ENCODE measurements around the gene WDR62. TPM values are rescaled to one million over a fixed set of nuclear protein-coding genes. Genes with fewer than 3 reads are reported as not detected.

WDR62 gene
- total and polyA plus RNA-seq, 2 of the 8 experiments (the other 6 are each of a cell fraction or from before 2014, with no cell fraction given) = 28.2 to 39.5 TPM

GRCh38 chr19:36040495-36040894, 14.2 kb upstream of the WDR62 start:
- H3K36me3 ChIP-seq (ENCODE audit: control insufficient read depth in 2 of 4, insufficient read depth in 4 of 4, low read length in 3 of 4) = no peaks in the 10 kb centered on the region
- POLR2A ChIA-PET (ENCODE audit: partially characterized antibody) = interaction anchor here (1.0 to 1.1 kb wide), 2 partner anchors 11 to 35 kb away, joined by 3 read pairs; no protein-coding TSS in a partner anchor
- FAIRE-seq = no peak
- TF ChIP-seq BACH1 (IDR thresholded peaks at IDR 0.05; ENCODE audit: low read length) (no peak), TBP (IDR thresholded peaks at IDR 0.05; ENCODE audit: low read depth, low read length) (no peak), SP1 (IDR thresholded peaks at IDR 0.05; ENCODE audit: low read depth, low read length) (no peak), ATF2 (IDR thresholded peaks at IDR 0.05; ENCODE audit: low read length) (no peak), HDAC6 (IDR thresholded peaks at IDR 0.05; ENCODE audit: low read depth, low read length) (no peak), CEBPB (IDR thresholded peaks at IDR 0.05; ENCODE audit: low read depth, low read length) (no peak), RXRA (IDR thresholded peaks at IDR 0.05; ENCODE audit: insufficient read depth, low read depth, low read length) (no peak)
- TF ChIP-seq, protein P1, sequence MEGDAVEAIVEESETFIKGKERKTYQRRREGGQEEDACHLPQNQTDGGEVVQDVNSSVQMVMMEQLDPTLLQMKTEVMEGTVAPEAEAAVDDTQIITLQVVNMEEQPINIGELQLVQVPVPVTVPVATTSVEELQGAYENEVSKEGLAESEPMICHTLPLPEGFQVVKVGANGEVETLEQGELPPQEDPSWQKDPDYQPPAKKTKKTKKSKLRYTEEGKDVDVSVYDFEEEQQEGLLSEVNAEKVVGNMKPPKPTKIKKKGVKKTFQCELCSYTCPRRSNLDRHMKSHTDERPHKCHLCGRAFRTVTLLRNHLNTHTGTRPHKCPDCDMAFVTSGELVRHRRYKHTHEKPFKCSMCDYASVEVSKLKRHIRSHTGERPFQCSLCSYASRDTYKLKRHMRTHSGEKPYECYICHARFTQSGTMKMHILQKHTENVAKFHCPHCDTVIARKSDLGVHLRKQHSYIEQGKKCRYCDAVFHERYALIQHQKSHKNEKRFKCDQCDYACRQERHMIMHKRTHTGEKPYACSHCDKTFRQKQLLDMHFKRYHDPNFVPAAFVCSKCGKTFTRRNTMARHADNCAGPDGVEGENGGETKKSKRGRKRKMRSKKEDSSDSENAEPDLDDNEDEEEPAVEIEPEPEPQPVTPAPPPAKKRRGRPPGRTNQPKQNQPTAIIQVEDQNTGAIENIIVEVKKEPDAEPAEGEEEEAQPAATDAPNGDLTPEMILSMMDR (IDR thresholded peaks at IDR 0.05; ENCODE audit: control extremely low read depth in 1 of 3, insufficient read depth in 1 of 3, low read depth in 1 of 3, low read length in 3 of 3) = no peak
- TF ChIP-seq, protein P2, sequence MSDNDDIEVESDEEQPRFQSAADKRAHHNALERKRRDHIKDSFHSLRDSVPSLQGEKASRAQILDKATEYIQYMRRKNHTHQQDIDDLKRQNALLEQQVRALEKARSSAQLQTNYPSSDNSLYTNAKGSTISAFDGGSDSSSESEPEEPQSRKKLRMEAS (IDR thresholded peaks at IDR 0.05) = no peak

More at GRCh38 chr19:36040495-36040894, 14.2 kb upstream of the WDR62 start:
- CTCF ChIA-PET (ENCODE audit: partially characterized antibody) = interaction anchor here (0.8 to 1.2 kb wide), 2 partner anchors 13 to 14 kb away, joined by 3 read pairs; partner anchors contain the start of gene THAP8
- Histone ChIP-seq H3K27ac (ENCODE audit: low read depth, low read length) (no peak overlapping the region), H3K23ac (ENCODE audit: insufficient read length) (no peak overlapping the region), H3K4me3 (ENCODE audit: extremely low read depth in 1 of 4, insufficient read depth in 2 of 4, low read depth in 3 of 4, low read length in 4 of 4) (no peak overlapping the region), H3K23me2 (ENCODE audit: low read depth, low read length) (peaks cover 6% of the 10 kb centered on the region; the same call in 1 of the 2 replicates), H3K79me2 (ENCODE audit: control insufficient read depth in 1 of 2, insufficient read depth in 2 of 2, low read length in 2 of 2) (no peaks in the 10 kb centered on the region), H3K4me1 (replicated peaks in 1 of 4; ENCODE audit: control insufficient read depth in 3 of 4, insufficient read depth in 4 of 4, low read length in 3 of 4) (0 out of 7 replicates have a peak, but pooled peaks cover 0 to 4% (median 0%) of the 10 kb centered on the region in 4 experiments), H2AK5ac (ENCODE audit: low read depth, low read length) (no peak overlapping the region), H2BK5ac (ENCODE audit: low read depth, low read length) (no peak overlapping the region), H2BK120ac (replicated peaks; ENCODE audit: low read depth, low read length) (no peak overlapping the region), H3K79me1 (ENCODE audit: low read depth, low read length) (no peaks in the 10 kb centered on the region), H4K91ac (replicated peaks; ENCODE audit: insufficient read length, low read length) (no peak overlapping the region), H3K9me3 (ENCODE audit: insufficient read depth in 2 of 2, low read depth in 1 of 2, low read length in 1 of 2) (no peaks in the 10 kb centered on the region), H3K4ac (replicated peaks; ENCODE audit: insufficient read length, low read depth, low read length) (no peak overlapping the region), H2BK12ac (ENCODE audit: low read depth, low read length) (no peak overlapping the region), H4K8ac (ENCODE audit: extremely low read depth, insufficient read depth, low read length) (no peak overlapping the region), H2BK20ac (ENCODE audit: low read length) (no peak overlapping the region), H4K20me1 (replicated peaks in 1 of 2; ENCODE audit: control insufficient read depth in 1 of 2, insufficient read depth in 2 of 2, low read length in 2 of 2) (no peaks in the 10 kb centered on the region), H3K18ac (ENCODE audit: extremely low read depth, low read length) (no peak overlapping the region), H3K9ac (replicated peaks in 1 of 4; ENCODE audit: extremely low read depth in 1 of 4, low read depth in 3 of 4, low read length in 3 of 4) (no peak overlapping the region), H3K14ac (ENCODE audit: insufficient read length) (no peak overlapping the region), H4K5ac (ENCODE audit: insufficient read length, low read depth, low read length) (no peak overlapping the region), H3K56ac (replicated peaks; ENCODE audit: insufficient read length, low read depth, low read length) (no peak overlapping the region), H2AFZ (ENCODE audit: low read length) (no peak overlapping the region), H3K27me3 (replicated peaks in 1 of 4; ENCODE audit: control insufficient read depth in 3 of 4, extremely low read depth in 1 of 4, insufficient read depth in 3 of 4, low read length in 3 of 4) (no peaks in the 10 kb centered on the region), H3K4me2 (ENCODE audit: insufficient read depth in 1 of 2, low read depth in 2 of 2, low read length in 2 of 2) (no peak overlapping the region), H2BK15ac (ENCODE audit: low read length) (no peak overlapping the region)
- DNase-seq (ENCODE audit: low read depth in 1 of 2, low spot score in 2 of 2) = no peak
- WGBS, 2 experiments (ENCODE audit: extremely low coverage in 1 of 2, insufficient coverage in 1 of 2, insufficient read length in 1 of 2, insufficient replicate concordance in 2 of 2, low coverage in 1 of 2, low lambda C conversion rate in 2 of 2, missing lambda C conversion rate in 1 of 2) = 92% methylated on average over 6 of the region's 6 CpGs; no CpG with 5 or more reads in 1 of the 2 experiments
